Stimulated activated CD4-positive, alpha-beta T cell treated with anti-CD3 and anti-CD28 coated beads, Interleukin-1b, Interleukin-23, amount 100 ng/mL, for 48 hours (primary cell): ENCODE measurements around the gene AANAT.

Experiments
- DNase-seq: peaks from one replicate; pipeline ENCODE4 v3.0.0-alpha.2; 2020

Gene AANAT

GRCh38 chr17:76469076-76469990 lies 1.9 kb downstream of the AANAT start:
- no peak for DNase-seq

GRCh38 chr17:76469991-76470739 lies 2.8 kb downstream of the AANAT start:
- no peak for DNase-seq

GRCh38 chr17:76471498-76472257 lies 4.3 kb downstream of the AANAT start:
- no peak for DNase-seq

- DNase-seq, result no peak
Observed at GRCh38 chr17:76472258-76472645, 4.8 kb downstream of the AANAT start.

- no peak for DNase-seq
Observed at GRCh38 chr17:76472726-76473125, 5.3 kb downstream of the AANAT start.

- DNase-seq, result no peak
Observed at GRCh38 chr17:76473541-76473985, 6.2 kb downstream of the AANAT start.

GRCh38 chr17:76474238-76474637 lies 6.8 kb downstream of the AANAT start:
- no peak for DNase-seq

- no peak for DNase-seq
Observed at GRCh38 chr17:76474894-76475293, 7.5 kb downstream of the AANAT start.

- no peak for DNase-seq
Observed at GRCh38 chr17:76475302-76475701, 7.9 kb downstream of the AANAT start.

- no peak for DNase-seq
Observed at GRCh38 chr17:76476736-76477135, 9.3 kb downstream of the AANAT start.

- no peak for DNase-seq
Observed at GRCh38 chr17:76477576-76477975, 10.2 kb downstream of the AANAT start.

- no peak for DNase-seq
Observed at GRCh38 chr17:76478097-76478496, 10.7 kb downstream of the AANAT start.

- no peak for DNase-seq
Observed at GRCh38 chr17:76478730-76479514, 11.5 kb downstream of the AANAT start.

- DNase-seq, result no peak
Observed at GRCh38 chr17:76479515-76480060, 12.2 kb downstream of the AANAT start.

- no peak for DNase-seq
Observed at GRCh38 chr17:76480632-76481031, 13.2 kb downstream of the AANAT start.

- no peak for DNase-seq
Observed at GRCh38 chr17:76481071-76481655, 13.8 kb downstream of the AANAT start.

GRCh38 chr17:76484228-76484725 lies 16.9 kb downstream of the AANAT start:
- DNase-seq, result no peak

GRCh38 chr17:76485569-76485968 lies 18.2 kb downstream of the AANAT start:
- DNase-seq, result no peak

- DNase-seq, result no peak
Observed at GRCh38 chr17:76487451-76488192, 20.2 kb downstream of the AANAT start.

- no peak for DNase-seq
Observed at GRCh38 chr17:76490112-76490710, 22.8 kb downstream of the AANAT start.
